Retinal pigment epithelial cell (primary cell): ENCODE measurements around the gene ZNF804A.

Source experiments
- DNase-seq: peaks from one replicate; pipeline ENCODE4 v3.0.0-alpha.2; 2010; ENCODE audit warnings: low read depth
- H3K4me3 ChIP-seq: 2 replicates; pipeline ENCODE4 v1.5.1; 2011; ENCODE audit warnings: mild to moderate bottlenecking, low read length, control low read depth, moderate library complexity
- TF ChIP-seq, protein P1 (sequence below): conservative IDR thresholded peaks from 2 replicates; pipeline ENCODE4 v1.5.1; 2011; ENCODE audit warnings: low read depth, low read length, control low read depth, inconsistent platforms

Gene ZNF804A

DNA sequence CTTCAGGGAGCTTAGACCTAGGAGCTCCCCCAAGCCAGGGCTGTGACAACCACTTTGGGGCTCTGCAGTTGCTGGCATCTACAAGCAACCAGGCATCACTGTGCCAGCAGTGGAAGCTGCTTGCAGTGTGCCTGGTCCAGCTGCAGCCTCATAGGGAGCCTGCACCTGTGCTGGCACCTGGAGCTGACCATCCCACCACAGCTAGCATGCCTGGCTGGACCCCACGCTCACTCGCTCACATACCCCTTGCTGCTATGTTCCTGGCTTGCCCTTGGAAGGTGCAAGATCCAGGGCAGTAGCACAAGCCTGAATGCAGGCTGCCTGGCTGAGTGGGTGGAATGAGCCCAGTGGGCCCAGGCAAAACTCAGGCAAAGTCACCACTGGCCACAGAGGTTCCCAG, 82.5 kb downstream of the ZNF804A start:
- TF ChIP-seq, protein P1, sequence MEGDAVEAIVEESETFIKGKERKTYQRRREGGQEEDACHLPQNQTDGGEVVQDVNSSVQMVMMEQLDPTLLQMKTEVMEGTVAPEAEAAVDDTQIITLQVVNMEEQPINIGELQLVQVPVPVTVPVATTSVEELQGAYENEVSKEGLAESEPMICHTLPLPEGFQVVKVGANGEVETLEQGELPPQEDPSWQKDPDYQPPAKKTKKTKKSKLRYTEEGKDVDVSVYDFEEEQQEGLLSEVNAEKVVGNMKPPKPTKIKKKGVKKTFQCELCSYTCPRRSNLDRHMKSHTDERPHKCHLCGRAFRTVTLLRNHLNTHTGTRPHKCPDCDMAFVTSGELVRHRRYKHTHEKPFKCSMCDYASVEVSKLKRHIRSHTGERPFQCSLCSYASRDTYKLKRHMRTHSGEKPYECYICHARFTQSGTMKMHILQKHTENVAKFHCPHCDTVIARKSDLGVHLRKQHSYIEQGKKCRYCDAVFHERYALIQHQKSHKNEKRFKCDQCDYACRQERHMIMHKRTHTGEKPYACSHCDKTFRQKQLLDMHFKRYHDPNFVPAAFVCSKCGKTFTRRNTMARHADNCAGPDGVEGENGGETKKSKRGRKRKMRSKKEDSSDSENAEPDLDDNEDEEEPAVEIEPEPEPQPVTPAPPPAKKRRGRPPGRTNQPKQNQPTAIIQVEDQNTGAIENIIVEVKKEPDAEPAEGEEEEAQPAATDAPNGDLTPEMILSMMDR = no peak
- no peak for DNase-seq
- no peak overlapping the region for H3K4me3 ChIP-seq

DNA sequence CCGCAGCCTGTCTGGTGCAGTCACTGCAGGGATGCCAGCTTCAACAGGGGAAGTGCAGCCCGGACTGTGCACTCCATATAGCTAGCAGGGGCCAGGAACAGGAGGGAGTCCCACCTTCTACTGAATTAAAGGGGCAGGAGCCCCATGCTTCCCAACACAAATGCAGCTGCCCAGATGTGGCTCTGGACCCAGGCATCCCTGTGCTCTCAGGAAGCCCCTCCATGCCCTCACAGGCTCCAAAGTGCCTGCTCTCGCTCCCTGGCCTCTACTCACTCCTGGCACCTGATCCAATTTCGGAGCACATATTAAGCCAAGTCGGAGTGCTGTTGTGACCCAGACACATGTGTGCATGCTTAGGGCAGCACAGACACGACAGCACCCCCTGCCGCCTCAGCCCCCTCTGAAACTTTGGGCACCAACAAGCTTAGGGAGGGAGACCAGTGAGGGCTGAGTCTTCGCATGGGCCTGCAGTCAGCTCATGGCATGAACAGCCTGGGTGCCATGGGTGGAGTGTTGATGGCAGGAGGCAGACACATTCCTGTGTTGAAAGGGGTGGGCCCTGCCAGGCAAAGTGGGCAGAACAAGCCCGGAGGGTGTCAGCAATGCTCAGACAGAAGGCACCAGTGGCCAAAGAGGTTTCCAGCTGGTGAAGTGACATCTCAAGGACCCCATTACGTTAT, 83.5 kb downstream of the ZNF804A start:
- no peak overlapping the region for H3K4me3 ChIP-seq
- DNase-seq = no peak
- TF ChIP-seq, protein P1 = no peak

DNA sequence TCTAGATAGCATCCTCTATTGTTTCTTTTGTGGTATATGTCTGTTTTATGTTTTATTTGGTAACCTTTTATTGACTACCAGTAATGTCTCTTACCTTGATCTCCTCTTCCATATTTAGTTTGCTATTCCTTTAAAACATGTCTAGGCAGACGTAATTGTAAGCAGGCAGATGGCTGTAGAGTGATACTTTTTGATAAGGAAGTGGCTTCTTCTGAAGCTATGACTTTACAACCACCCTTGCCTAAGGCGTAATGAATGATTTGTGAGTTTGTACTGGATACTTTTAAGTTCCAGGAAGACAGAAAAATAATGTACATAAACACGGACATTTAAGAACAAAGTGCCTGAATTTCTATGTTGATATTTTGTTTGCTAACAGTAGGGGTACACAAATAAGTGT, 85.6 kb downstream of the ZNF804A start:
- DNase-seq = no peak
- TF ChIP-seq, protein P1 = no peak
- no peak overlapping the region for H3K4me3 ChIP-seq

DNA sequence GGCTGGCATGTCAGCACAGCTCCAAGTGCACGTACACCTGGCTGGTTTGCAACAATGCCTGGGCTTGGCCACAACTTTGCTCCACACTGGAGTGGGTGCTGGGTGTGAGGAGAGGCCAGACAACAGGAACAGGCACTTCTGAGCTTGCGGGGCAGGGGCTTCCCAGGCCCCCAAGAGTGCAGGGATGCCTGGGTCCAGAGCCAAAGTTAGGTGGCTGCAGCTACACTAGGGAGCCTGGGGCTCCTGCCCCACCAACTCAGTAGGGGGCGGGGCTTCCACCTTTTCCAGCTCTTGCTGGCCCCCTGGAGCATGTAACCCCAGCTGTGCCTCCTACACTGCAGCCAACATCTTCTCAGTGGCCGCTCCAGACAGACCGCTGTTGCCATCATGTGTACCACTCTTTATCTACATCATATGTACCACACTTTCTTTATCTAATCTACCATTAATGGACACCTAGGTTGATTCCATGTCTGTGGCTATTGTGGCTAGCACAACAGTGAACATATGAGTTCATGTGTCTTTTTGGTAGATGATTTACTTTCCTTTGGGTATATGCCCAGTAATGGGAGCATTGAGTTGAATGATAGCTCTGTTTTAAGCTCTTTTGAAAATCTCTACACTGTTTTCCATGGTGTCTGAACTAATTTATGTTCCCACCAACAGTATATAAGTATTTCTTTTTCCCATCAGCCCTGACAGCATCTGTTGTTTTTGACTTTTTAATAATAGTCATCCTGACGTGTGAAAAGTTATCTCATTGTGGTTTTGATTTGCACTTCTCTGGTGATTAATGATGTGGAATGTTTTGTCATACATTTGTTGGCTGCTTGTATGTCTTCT, 87.9 kb downstream of the ZNF804A start:
- DNase-seq = no peak

DNA sequence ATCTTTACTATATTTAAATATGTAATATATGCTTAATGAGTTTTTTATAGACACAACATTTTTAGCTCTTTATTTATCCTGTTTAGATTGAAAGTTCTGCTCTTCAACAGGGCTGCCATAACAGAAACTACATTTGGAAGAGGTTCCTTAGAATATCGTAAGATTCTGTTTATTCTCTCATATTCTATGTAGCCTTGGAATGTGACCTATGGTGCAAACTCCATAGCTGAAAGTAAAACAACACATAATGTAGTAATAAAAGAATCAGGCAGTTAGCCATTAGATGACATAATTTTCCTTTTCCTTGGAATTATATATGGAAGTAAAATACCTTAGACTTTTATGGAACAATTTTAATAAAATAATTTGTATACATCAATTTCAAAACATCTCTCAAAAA, 91.3 kb downstream of the ZNF804A start:
- no peak for DNase-seq
- no peak overlapping the region for H3K4me3 ChIP-seq
- TF ChIP-seq, protein P1 = no peak

More for the DNA sequence above, 87.9 kb downstream of the ZNF804A start:
- TF ChIP-seq, protein P1 = no peak
- H3K4me3 ChIP-seq = no peak overlapping the region

DNA sequence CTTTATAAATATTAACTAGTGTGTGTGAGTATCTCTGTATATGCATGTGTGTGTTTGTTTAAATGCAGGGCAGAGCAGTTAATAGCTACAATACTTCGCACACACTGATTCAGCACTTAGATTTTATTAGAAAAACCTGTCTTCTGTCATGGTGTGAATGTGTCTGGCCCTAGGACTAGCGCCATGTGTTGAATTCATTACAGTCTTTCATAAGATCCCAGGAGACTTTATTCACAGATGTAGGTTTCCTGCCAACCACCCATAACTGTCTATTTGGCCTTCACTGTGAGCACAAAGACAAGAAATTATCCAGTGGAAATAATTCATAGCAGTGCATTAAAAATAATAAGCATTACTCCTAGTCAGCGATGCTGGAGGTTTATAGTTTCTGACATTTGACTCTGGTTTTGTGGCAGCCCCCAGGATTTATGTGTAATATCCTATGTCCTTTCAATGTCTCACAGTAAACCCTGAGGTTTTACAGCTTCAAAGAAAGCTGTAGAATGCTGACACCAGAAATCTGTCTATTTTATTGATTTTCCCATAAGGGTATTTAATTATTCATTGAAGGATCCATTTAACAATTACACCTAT, 93.9 kb downstream of the ZNF804A start:
- DNase-seq = peak; percentile 17
- no peak overlapping the region for H3K4me3 ChIP-seq
- TF ChIP-seq, protein P1 = no peak

DNA sequence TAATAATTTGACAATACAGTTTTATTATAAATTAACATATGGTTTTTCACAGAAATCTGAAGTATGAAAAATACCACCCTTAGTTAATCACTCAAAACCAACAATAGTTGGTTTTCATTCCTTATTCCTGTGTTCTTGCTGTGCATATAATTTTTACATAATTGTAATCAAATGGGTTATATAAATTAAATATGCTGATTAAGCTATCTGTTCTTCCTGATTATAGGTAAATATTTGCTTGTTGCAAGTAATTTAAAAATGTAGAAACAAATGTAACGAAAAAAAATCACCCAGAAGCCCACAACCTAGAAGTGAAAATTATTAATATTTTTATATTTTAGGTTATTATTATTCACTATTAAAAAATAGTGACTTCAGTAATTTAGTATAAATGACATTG, 98.3 kb downstream of the ZNF804A start:
- TF ChIP-seq, protein P1 = no peak
- no peak for DNase-seq
- no peak overlapping the region for H3K4me3 ChIP-seq
